Keratinocyte (primary cell): ENCODE data around the gene RAPGEFL1. TPM values are rescaled to one million over a fixed set of nuclear protein-coding genes. Genes with fewer than 3 reads are reported as not detected.

Experiments
- DNase-seq: peaks from one replicate; pipeline ENCODE4 v3.0.0-alpha.2; 2011; ENCODE audit warnings: low read depth, missing footprints, low spot score
- FAIRE-seq: peaks from 2 replicates; lab custom pipeline; 2011; peaks lifted over from hg19 to GRCh38; lab: Jason Lieb, UNC
- H2AFZ ChIP-seq: 2 replicates; pipeline ENCODE4 v1.6.0; 2012; ENCODE audit warnings: low read length, control low read depth, inconsistent platforms; ENCODE audit not compliant: control insufficient read depth
- H3K27ac ChIP-seq: 2 replicates; pipeline ENCODE4 v1.5.1; 2011; ENCODE audit warnings: low read length; ENCODE audit not compliant: control insufficient read depth, insufficient read depth
- H3K27me3 ChIP-seq: 3 replicates; pipeline ENCODE4 v1.6.0; 2011; ENCODE audit warnings: low read length; ENCODE audit not compliant: control insufficient read depth, insufficient read depth; ENCODE audit errors: extremely low read depth
- H3K36me3 ChIP-seq, 2 experiments: 2 replicates in 1 of 2; 3 replicates in 1 of 2; pipeline ENCODE4 v1.5.1; 2011; ENCODE audit warnings: low read length in 2 of 2, mild to moderate bottlenecking in 1 of 2; ENCODE audit not compliant: control insufficient read depth in 2 of 2, insufficient read depth in 2 of 2; ENCODE audit errors: extremely low read depth in 1 of 2
- H3K4me1 ChIP-seq: 3 replicates; pipeline ENCODE4 v1.5.1; 2011; ENCODE audit warnings: low read length; ENCODE audit not compliant: control insufficient read depth, insufficient read depth; ENCODE audit errors: extremely low read depth
- H3K4me2 ChIP-seq: 3 replicates; pipeline ENCODE4 v1.6.0; 2011; ENCODE audit warnings: low read depth, low read length; ENCODE audit not compliant: control insufficient read depth, insufficient read depth; ENCODE audit errors: extremely low read depth
- H3K4me3 ChIP-seq, 3 experiments: fragments of 200-600 bp in 1 of 3; sonication (generic) in 1 of 3; 2 replicates in 2 of 3; 3 replicates in 1 of 3; pipeline ENCODE4 v1.5.1; 2011 to 2016; ENCODE audit warnings: low read length in 3 of 3, mild to moderate bottlenecking in 3 of 3, control low read depth in 2 of 3, inconsistent platforms in 1 of 3, low read depth in 1 of 3, mixed read lengths in 1 of 3, mixed run types in 1 of 3, moderate library complexity in 1 of 3; ENCODE audit not compliant: control insufficient read depth in 2 of 3, insufficient read depth in 2 of 3; ENCODE audit errors: extremely low read depth in 1 of 3
- H3K79me2 ChIP-seq: 2 replicates; pipeline ENCODE4 v1.6.0; 2012; ENCODE audit warnings: low read length; ENCODE audit not compliant: control insufficient read depth, insufficient read depth
- H3K9ac ChIP-seq: 3 replicates; pipeline ENCODE4 v1.6.0; 2011; ENCODE audit warnings: low read length; ENCODE audit not compliant: control insufficient read depth, insufficient read depth; ENCODE audit errors: extremely low read depth
- H3K9me1 ChIP-seq: 3 replicates; pipeline ENCODE4 v1.6.0; 2011; ENCODE audit warnings: low read length; ENCODE audit not compliant: control insufficient read depth, insufficient read depth; ENCODE audit errors: extremely low read depth
- H3K9me3 ChIP-seq: 2 replicates; pipeline ENCODE4 v1.5.1; 2012; ENCODE audit warnings: low read depth, low read length; ENCODE audit not compliant: control insufficient read depth
- H4K20me1 ChIP-seq: 3 replicates; pipeline ENCODE4 v1.6.0; 2011; ENCODE audit warnings: low read length; ENCODE audit not compliant: control insufficient read depth, insufficient read depth; ENCODE audit errors: extremely low read depth
- CTCF ChIP-seq, 3 experiments: IDR thresholded peaks in 1 of 3; conservative IDR thresholded peaks in 1 of 3; optimal IDR thresholded peaks in 1 of 3; 2 replicates in 2 of 3; 3 replicates in 1 of 3; pipeline versions ENCODE3 to v1.5.1; 2011; ENCODE audit warnings: low read length in 3 of 3, mild to moderate bottlenecking in 3 of 3, moderate library complexity in 2 of 3, control low read depth in 1 of 3, inconsistent platforms in 1 of 3; ENCODE audit not compliant: insufficient read depth in 2 of 3; ENCODE audit errors: extremely low read depth in 1 of 3
- EZH2 ChIP-seq: IDR thresholded peaks from one replicate; pipeline ENCODE4 v1.6.1; 2012; ENCODE audit warnings: inconsistent platforms, mild to moderate bottlenecking, low read length, moderate library complexity
- dilution Hi-C: fragments of 300-500 bp; cut with MboI; formaldehyde crosslinking; loops from one replicate; pipeline ENCODE4 v1.7.0; 2020; ENCODE audit warnings: low sequenced_read_pairs; ENCODE audit not compliant: extremely low pct_ligation_motif_present
- polyA plus RNA-seq, 5 experiments: library from polyadenylated mRNA; depleted of rRNA in 3 of 5; stranded (reverse) in 3 of 5; stranded (forward) in 1 of 5; unstranded in 1 of 5; fragments of >200 nt; gene quantifications; 1 replicate in 1 of 5; 2 replicates in 3 of 5; 3 replicates in 1 of 5; pipeline versions ENCODE4 v1.2.1 to v1.2.3, GENCODE V29; 2011 to 2012; ENCODE audit warnings: missing spikeins in 2 of 5, low read depth in 1 of 5, low replicate concordance in 1 of 5

Gene RAPGEFL1
- polyA plus RNA-seq, 1 donor (not counting 4 experiments of a cell fraction or from before 2014, with no cell fraction given): 21.8 TPM

GRCh38 chr17:40174514-40174913, 2.8 kb upstream of the RAPGEFL1 start:
- FAIRE-seq (no peak), DNase-seq (no peak)
- no peak overlapping the region for H3K4me3 ChIP-seq
- no peak overlapping the region for H3K4me2 ChIP-seq
- H3K9me3 ChIP-seq: no peaks in the 10 kb centered on the region
- dilution Hi-C loops: no loop called here
- H3K79me2 ChIP-seq: no peaks in the 10 kb centered on the region
- peaks cover 25% of the 10 kb centered on the region for H3K4me1 ChIP-seq
- no peak overlapping the region for H3K27ac ChIP-seq
- H3K36me3 ChIP-seq: peaks cover 18% of the 10 kb centered on the region in 2 experiments
- no peaks in the 10 kb centered on the region for H4K20me1 ChIP-seq
- H3K9ac ChIP-seq: no peak overlapping the region
- H2AFZ ChIP-seq: no peak overlapping the region
- no peaks in the 10 kb centered on the region for H3K27me3 ChIP-seq
- TF ChIP-seq CTCF (optimal IDR thresholded peaks at IDR 0.05 in 1 of 3, IDR thresholded peaks at IDR 0.05 in 1 of 3, conservative IDR thresholded peaks at IDR 0.05 in 1 of 3; ENCODE audit: extremely low read depth in 1 of 3, insufficient read depth in 2 of 3, low read length in 3 of 3) (no peak), EZH2 (no peak)
- H3K9me1 ChIP-seq: no peaks in the 10 kb centered on the region

- dilution Hi-C loops: no loop called here
- peak overlapping the region; percentile 85 for H3K4me2 ChIP-seq
- DNase-seq (peak; percentile 76), FAIRE-seq (peak; percentile 20)
- H2AFZ ChIP-seq: no peak overlapping the region
- H3K36me3 ChIP-seq: peaks cover 7% of the 10 kb centered on the region in 2 experiments
- peak overlapping the region in 2 of 3 experiments; percentile 11 to 16 for H3K4me3 ChIP-seq
- H3K79me2 ChIP-seq: no peaks in the 10 kb centered on the region
- H3K9me1 ChIP-seq: no peaks in the 10 kb centered on the region
- H3K9me3 ChIP-seq: no peaks in the 10 kb centered on the region
- peak overlapping the region; percentile 71 for H3K9ac ChIP-seq
- TF ChIP-seq EZH2: no peak
- TF ChIP-seq CTCF (optimal IDR thresholded peaks at IDR 0.05 in 1 of 3, IDR thresholded peaks at IDR 0.05 in 1 of 3, conservative IDR thresholded peaks at IDR 0.05 in 1 of 3; ENCODE audit: extremely low read depth in 1 of 3, insufficient read depth in 2 of 3, low read length in 3 of 3): no peak
- peaks cover 42% of the 10 kb centered on the region for H3K4me1 ChIP-seq
- peak overlapping the region; percentile 92 for H3K27ac ChIP-seq
- H4K20me1 ChIP-seq: no peaks in the 10 kb centered on the region
- H3K27me3 ChIP-seq: no peaks in the 10 kb centered on the region
These were observed 1.1 kb upstream of the RAPGEFL1 start for GRCh38 chr17:40175928-40176753.
